OCI-LY3 (cell line): ENCODE results near the gene ZNF185.

Source experiments
- CTCF ChIP-seq: fragments of 200-600, 300-600 bp; sonication (generic); IDR thresholded peaks from 2 replicates; pipeline ENCODE4 v1.5.1; 2014; ENCODE audit warnings: antibody characterized with exemption, low read length, low read depth
- EZH2phosphoT487 ChIP-seq: fragments of 200-600 bp; shearing (Covaris generic); IDR thresholded peaks from 2 replicates; pipeline ENCODE4 v1.6.1; 2018; ENCODE audit warnings: antibody characterized with exemption, mixed run types, low read depth

- TF ChIP-seq CTCF: no peak
- no peak for TF ChIP-seq EZH2phosphoT487
Observed at GRCh38 chrX:152925835-152926234, 28.0 kb downstream of the ZNF185 start.
